Hematopoietic multipotent progenitor cell treated with erythropoietin and hydrocortisone succinate and interleukin-3 and kit ligand, for 8 days (in vitro differentiated cells): ENCODE results near the gene RMI1.

Source experiments
- DNase-seq: peaks from one replicate; pipeline ENCODE4 v3.0.0-alpha.2; 2015

The RMI1 gene

DNA sequence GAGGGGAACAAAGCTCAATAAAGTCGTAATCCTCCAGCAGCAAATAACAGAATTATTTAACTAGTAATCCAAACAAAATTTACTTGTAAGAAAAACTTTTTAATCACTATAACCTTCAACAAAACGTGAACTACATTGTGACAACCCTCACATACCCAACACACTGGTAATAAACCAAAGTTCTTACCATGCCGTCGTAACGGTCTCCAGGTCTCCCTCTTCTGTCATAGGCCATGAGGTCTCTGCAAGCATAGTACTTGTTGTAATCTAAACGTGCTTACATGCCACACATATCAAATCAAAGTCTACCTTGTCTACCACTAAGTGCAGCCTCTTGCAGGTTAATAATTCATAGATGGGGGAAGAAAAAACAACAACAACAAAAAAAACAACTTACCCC, 9.1 kb upstream of the RMI1 start:
- DNase-seq: no peak

DNA sequence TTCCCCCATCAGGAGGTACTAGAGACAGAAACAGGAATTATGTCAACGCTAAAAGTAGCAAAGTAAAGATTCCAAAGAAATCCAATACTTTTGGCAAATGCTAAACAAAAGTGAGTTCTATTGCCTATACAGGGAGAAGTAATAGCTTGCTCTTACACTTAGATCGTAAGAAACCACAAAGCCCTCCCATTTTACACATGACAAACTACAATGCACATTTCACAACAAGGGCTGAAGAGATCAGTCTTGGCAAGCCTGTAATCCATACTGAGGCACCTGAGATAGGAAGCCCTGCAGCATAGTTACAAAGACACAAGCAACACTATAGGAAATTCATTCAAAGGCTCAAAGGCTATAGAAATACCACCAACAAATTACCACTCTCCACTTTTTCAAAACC, 8.3 kb upstream of the RMI1 start:
- no peak for DNase-seq

GRCh38 chr9:83975300-83975699, 5.3 kb upstream of the RMI1 start:
- DNase-seq: no peak

DNA sequence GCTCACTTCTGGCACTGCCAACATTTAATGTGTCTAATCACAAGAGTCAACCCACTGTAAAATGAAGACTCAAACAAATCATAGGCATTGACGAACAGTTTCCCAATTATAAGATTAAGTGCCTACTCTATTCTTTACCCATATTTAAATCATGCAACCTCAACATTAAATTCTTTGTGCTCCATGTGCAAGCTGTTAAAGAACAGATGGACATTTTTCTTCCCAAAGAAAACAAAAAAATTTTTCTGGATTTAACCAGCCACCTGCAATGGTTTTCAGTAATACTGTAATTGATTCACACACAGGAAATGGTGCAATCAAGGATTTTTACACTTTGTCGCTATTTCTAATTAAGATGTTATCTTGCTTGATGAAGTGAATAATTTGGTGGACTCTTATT, 4.2 kb upstream of the RMI1 start:
- no peak for DNase-seq

DNA sequence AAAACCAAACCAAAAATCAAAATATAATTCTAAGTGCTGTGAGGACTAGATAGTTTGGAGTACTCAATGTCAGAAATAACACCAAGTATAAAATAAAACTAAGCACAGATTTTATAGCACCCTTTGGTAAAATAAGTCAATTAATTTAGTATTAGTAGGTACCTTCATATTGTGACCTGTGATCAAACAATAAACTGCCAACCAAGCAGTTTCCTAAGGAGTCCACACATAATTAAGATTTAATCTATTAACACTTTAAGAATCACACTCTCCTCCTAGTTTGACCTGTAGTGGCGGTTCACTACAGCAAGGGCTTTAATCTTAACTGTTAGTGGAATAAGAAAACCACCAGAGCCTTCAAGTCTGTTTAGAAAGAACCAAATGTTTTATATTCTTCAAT, 3.4 kb upstream of the RMI1 start:
- DNase-seq: no peak

DNA sequence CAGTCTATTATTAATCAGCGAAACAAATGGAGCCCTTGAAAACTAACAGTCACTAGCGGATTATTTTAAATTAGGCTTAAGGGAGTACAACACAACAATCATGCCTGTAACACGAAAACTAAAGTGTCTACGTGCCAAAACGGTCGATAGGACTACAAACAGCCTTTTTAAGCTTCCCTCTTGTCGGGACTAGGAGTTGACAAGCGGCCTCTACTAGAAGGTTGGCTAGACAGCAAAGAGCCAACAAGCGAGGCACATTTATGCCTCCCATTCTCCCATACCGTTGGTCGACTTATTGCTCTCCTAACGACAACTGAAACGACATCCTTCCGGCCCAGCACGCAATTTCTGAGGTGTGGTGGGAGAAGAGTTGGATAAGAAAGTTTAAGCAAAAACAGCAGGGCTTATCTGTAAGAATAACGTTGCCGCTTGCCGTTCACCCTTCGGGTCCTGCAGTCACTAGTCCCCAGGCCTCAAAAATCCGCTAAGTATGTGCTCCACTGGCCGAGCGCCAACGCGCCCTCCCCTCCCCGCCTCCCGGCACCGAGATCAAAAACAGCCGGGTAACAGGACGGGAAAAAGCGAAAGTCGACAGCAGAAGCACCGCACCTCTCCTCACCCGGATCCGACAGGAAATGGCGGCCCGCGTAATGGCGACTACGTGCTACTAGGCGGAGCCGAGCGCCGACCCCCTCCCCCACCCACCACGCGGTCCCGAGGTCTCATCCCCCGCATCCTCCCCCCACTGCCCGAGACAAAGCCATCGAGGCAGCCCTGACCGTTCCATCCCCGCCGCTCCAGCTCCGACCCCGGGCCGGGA, 1.4 kb upstream of the RMI1 start:
- DNase-seq: peak; percentile 82

DNA sequence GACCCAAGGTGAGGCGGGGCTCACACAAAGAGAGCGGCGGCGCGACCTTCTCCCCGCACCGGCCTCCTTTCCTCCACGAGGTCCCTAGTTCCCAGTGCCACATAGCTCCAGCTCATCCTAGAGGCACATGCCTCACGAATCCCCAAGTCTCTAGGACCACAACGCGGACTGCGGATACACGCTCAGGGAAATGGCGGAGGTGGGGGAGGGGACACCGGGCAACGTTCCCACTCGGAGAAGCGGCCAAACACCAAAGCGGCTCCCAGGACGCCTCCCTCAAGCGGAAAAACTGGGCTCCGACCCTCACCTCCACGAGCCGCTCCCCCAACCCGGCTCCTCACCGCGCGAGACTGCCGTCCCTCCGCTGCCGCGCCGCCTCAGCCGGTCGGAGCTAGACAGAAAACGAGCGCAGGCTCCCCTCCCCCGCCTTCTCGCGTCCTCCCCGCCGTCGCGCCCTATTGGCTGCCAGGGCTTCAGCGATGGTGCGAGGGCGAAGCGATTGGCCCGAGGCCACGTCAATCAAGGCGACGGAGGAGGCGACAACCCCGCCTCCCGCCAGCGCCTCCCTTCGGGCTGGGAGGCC, 702 bp upstream of the RMI1 start, which contains the start of gene HNRNPK:
TSS of gene HNRNPK (minus strand) at position 404 of the 583 bp plus-strand sequence. CDS start 1,963 bp downstream, outside the sequence.
- DNase-seq: peak; percentile 97

DNA sequence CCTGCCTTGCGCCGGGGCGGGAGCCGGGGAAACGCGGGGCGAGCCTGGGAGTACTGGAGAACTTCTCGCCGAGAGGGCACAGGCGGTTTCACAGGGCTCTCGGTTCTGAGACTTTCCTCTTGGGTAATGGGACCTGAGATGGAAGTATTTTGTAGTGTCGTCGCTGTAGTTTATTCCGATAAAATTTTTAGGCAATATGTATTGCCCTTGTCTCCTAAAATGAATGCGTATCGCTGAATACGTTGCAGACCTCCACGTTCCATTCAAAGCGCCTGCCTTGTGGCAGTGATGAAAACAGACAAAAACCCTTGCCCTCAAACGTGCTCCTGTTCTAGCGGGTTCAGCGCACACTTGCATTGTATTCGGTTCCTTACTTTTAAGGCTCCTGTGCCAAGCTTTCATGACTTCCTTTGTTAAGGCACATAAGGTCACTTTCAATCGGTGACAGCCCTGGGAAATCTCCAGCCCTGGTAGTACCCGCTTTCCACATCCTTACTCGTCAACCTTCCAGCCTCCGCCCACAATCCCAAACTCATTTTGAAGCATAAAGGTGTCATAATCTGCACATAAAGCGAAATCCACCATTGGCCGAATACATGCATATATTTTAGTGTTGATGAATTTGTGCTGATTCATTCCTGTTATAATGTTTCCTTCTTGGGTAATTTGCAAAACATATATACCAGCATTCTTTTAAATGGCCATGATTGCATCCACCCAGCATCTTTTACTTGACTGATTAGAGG, 694 bp downstream of the RMI1 start:
- DNase-seq: peak; percentile 62

- DNase-seq: no peak
These were observed 5.6 kb downstream of the RMI1 start for GRCh38 chr9:83986195-83986594.

GRCh38 chr9:83986765-83987401, 6.3 kb downstream of the RMI1 start:
- peak; percentile 58 for DNase-seq

GRCh38 chr9:83987402-83987791, 6.8 kb downstream of the RMI1 start:
- no peak for DNase-seq

- DNase-seq: no peak
These were observed 7.8 kb downstream of the RMI1 start for GRCh38 chr9:83988411-83988810.

GRCh38 chr9:83991355-83991754, 10.8 kb downstream of the RMI1 start:
- DNase-seq: no peak

- no peak for DNase-seq
These were observed 11.8 kb downstream of the RMI1 start for GRCh38 chr9:83992407-83992806.

GRCh38 chr9:83992901-83993300, 12.3 kb downstream of the RMI1 start:
- no peak for DNase-seq

DNA sequence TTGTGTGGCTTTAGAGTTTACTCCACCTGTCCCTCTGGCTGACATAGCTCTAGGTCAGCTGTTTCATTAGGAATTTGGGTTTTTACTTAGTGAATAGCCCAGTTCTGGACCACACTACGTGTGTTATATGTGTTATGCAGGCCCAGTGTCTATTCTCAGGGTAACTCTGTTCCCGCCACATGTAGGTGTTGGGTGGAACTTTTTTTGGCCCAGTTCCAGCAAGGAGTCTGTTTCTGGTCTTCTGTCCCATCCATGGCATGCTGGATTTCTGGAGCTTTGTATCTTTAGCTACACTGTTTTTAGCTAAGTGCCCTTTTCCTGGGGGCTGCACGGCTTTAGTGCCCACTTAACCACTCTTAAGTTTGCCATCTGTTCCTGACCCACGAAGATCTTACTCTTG, 15.5 kb downstream of the RMI1 start:
- no peak for DNase-seq

- DNase-seq: no peak
These were observed 18.7 kb downstream of the RMI1 start for GRCh38 chr9:83999141-83999918.

GRCh38 chr9:84000186-84000585, 19.6 kb downstream of the RMI1 start:
- no peak for DNase-seq

- DNase-seq: no peak
These were observed 21.0 kb downstream of the RMI1 start for GRCh38 chr9:84001621-84002020.

DNA sequence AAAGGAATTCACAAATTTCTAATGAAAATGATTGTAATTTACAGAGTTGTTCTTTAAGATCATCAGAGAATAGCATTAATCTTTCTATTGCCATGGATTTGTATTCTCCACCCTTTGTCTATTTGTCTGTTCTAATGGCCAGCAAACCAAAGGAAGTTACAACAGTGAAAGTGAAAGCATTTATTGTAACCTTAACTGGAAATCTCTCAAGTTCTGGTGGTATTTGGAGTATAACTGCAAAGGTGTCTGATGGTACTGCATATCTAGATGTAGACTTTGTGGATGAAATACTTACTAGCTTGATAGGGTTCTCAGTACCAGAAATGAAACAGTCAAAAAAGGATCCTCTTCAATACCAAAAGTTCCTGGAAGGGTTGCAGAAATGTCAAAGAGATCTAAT, 21.7 kb downstream of the RMI1 start:
- no peak for DNase-seq

DNA sequence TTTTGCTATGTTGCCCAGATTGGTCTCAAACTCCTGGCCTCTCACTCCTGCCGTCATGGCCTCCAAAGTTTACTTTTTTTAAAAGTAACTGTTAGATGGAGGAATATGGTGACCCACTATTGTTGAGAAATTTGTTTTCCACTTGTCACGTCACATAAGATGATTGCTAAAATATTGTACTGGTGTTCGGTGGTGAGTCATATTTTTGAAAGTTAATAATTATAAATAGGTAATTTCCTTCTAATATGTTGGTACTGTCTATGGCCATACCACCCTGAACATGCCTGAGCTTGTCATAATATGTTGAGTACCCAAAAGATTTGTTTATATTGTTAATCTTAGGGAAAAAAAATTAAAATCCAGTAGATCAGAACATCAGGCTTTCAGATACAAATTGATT, 22.6 kb downstream of the RMI1 start:
- DNase-seq: no peak

GRCh38 chr9:84007662-84008061, 27.1 kb downstream of the RMI1 start:
- DNase-seq: no peak
